ENCODE results near the gene TMEM18. TPM values are rescaled to one million over a fixed set of nuclear protein-coding genes. Genes with fewer than 3 reads are reported as not detected.

TMEM18 gene
- total RNA-seq, 1 experiment from 2014 or later, result 30.7 TPM

DNA sequence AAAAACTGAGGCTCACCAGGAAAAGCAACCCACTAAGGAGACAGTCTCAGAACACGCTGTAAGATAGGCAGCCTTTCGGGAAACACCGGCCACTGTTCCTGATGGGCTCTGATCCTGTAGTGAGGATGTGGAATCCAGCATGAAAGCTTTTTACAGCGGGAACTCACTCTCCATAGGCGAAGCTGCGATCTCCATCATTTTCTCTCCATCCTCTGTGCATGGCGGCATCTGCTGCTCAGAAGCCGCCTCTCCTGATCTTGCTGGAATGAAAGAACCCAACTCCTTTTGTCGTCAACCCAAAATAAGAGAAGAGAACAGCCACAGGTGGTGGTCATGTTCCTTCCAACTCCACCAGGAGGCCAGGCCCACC is 49.9 kb downstream of the TMEM18 start:
- no peak overlapping the region for H3K4me2 ChIP-seq (ENCODE audit: insufficient read depth, insufficient read length, low read length)

More for the DNA sequence above, 49.9 kb downstream of the TMEM18 start:
- H3K56ac ChIP-seq (ENCODE audit: insufficient read length, low read depth, low read length), result no peak overlapping the region
- no peaks in the 10 kb centered on the region for H3K27me3 ChIP-seq (ENCODE audit: insufficient read depth, low read length)
- no peak overlapping the region for H2BK15ac ChIP-seq (ENCODE audit: low read depth, low read length)
- no peak overlapping the region for H3K27ac ChIP-seq (ENCODE audit: insufficient read length, low read depth, low read length)
- H3K79me2 ChIP-seq (ENCODE audit: insufficient read depth, low read length), result no peaks in the 10 kb centered on the region
- Mint-ChIP-seq H3K4me1 (peaks cover 9 to 18% of the 10 kb centered on the region in 2 experiments), H3K27ac (peak overlapping the region in 1 of 3 experiments; percentile 18; a peak in 1 of 7 replicates), H3K9me3 (peaks cover 0 to 4% of the 10 kb centered on the region in 2 experiments; a peak in 2 of 5 replicates), H3K4me3 (no peak overlapping the region), H3K27me3 (ENCODE audit: low read depth) (no peaks in the 10 kb centered on the region; the same call in 1 of the 2 replicates), H3K36me3 (ENCODE audit: insufficient read depth in 1 of 3, low read depth in 3 of 3) (no peaks in the 10 kb centered on the region)
- no peak overlapping the region for H2BK12ac ChIP-seq (ENCODE audit: insufficient read length, low read depth, low read length)
- H3K14ac ChIP-seq (ENCODE audit: insufficient read depth, low read length), result no peak overlapping the region
- no peak overlapping the region for H2AFZ ChIP-seq (ENCODE audit: low read length)
- no peaks in the 10 kb centered on the region for H3K4me1 ChIP-seq (ENCODE audit: insufficient read depth, low read length)
- DNase-seq, result no peak
- no peak for TF ChIP-seq CTCF (conservative IDR thresholded peaks at IDR 0.05)
- H3K4ac ChIP-seq (ENCODE audit: low read depth, low read length), result no peak overlapping the region
- H3K9ac ChIP-seq (ENCODE audit: extremely low read depth, insufficient read length, low read length), result no peak overlapping the region
- H4K20me1 ChIP-seq (ENCODE audit: control insufficient read depth, insufficient read depth, insufficient read length), result no peaks in the 10 kb centered on the region
- H2BK5ac ChIP-seq (ENCODE audit: insufficient read length, low read length), result no peak overlapping the region
- H3K23me2 ChIP-seq (ENCODE audit: insufficient read length, low read depth, low read length, poor library complexity, severe bottlenecking), result no peaks in the 10 kb centered on the region
- H4K8ac ChIP-seq (replicated peaks; ENCODE audit: insufficient read length, low read depth, low read length), result no peak overlapping the region
- H3K23ac ChIP-seq (ENCODE audit: insufficient read length, low read depth, low read length), result no peak overlapping the region
- H2BK20ac ChIP-seq (ENCODE audit: low read depth, low read length, poor library complexity, severe bottlenecking), result no peak overlapping the region
- H4K5ac ChIP-seq (ENCODE audit: insufficient read length, low read depth, low read length), result no peak overlapping the region
- H3T11ph ChIP-seq (ENCODE audit: low read length), result no peak overlapping the region
- H3K9me3 ChIP-seq (ENCODE audit: control insufficient read depth, low read depth, low read length), result no peaks in the 10 kb centered on the region
- WGBS (ENCODE audit: extremely low coverage, insufficient read length, low lambda C conversion rate), result no CpG with 5 or more reads among the region's 9 CpGs
- no peak overlapping the region for H2AK5ac ChIP-seq (ENCODE audit: insufficient read length, low read length)
- no peaks in the 10 kb centered on the region for H3K79me1 ChIP-seq (ENCODE audit: insufficient read depth, low read depth, low read length, poor library complexity, severe bottlenecking)
- H2BK120ac ChIP-seq (ENCODE audit: low read depth, low read length, poor library complexity, severe bottlenecking), result no peak overlapping the region
- H3K18ac ChIP-seq (ENCODE audit: insufficient read length, low read depth, low read length), result no peak overlapping the region
- H4K91ac ChIP-seq (ENCODE audit: insufficient read length, low read depth, low read length), result no peak overlapping the region
